ENCODE results near the gene NFS1.
"Not testable (repeated sequence)": the region's sequence is repeated elsewhere in the genome, so short reads cannot be mapped to it uniquely, and the experiment has no call there.

The NFS1 gene

DNA sequence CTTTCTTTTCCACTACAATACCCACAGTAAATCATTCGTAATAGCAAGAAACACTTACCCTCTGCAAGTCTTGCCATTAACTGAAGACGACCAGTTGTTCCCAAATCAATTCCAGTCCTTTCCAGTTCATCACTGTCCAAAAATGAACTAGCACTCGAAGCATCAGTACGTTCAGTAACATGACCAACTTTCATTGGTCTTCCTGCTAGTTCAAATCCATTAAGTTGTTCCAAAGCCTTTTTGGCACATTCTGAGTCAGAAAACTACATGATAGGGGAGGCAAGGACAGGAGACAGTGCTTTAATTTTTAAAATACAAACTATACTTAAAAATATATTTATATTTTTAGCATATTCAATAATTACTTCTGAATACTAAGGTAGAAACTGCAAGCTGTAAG lies 15.0 kb upstream of the NFS1 start:
- H3K4me1 ChIP-seq (ENCODE audit: control insufficient read depth in 1 of 2, insufficient read depth in 1 of 2, low read depth in 1 of 2, low read length in 1 of 2) = no peaks in the 10 kb centered on the region
- no peaks in the 10 kb centered on the region for H3K27me3 ChIP-seq
- peaks cover 4% of the 10 kb centered on the region for H3K9me3 ChIP-seq
- H3K36me3 ChIP-seq = peaks cover 100% of the 10 kb centered on the region
- H3K27ac ChIP-seq = no peak overlapping the region
- no peak for TF ChIP-seq CTCF (IDR thresholded peaks at IDR 0.05)
- no peak overlapping the region for H3K4me3 ChIP-seq (ENCODE audit: low read depth in 1 of 2, low read length in 1 of 2)

- H3K4me3 ChIP-seq (ENCODE audit: low read depth in 1 of 2, low read length in 1 of 2); H3K27ac ChIP-seq; H3K27me3 ChIP-seq; H3K9me3 ChIP-seq; H3K4me1 ChIP-seq (ENCODE audit: control insufficient read depth in 1 of 2, insufficient read depth in 1 of 2, low read depth in 1 of 2, low read length in 1 of 2): not testable (repeated sequence)
- peaks cover 98% of the 10 kb centered on the region for H3K36me3 ChIP-seq
These were observed 14.0 kb upstream of the NFS1 start for GRCh38 chr20:35713120-35713519.

DNA sequence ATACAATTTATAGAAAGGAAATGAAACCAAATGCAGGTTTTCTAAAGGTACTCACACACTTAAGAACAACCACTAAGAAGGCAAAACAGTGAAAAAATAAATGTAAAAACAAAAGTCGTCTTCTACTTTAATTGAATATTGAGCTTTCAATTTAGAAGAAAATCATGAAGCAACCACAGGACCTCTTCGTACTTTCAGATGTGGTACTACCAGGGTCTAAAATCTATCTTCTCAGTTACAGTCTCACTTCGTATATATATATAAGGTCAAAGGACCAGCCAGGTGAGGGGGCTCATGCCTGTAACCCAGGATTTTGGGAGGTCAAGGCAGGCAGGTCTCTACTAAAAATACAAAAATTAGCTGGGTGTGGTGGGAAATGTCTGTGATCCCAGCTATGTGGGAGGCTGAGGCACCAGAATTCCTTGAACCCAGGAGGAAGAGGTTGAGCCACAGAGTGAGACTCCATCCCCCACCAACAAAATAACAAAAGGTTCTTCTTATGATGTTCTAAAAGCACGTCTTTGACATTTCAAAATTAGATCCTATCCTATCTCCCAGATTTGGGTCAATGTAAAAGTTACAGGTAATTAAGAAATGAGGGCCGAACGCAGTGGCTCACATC lies 12.5 kb upstream of the NFS1 start:
- H3K9me3 ChIP-seq = peaks cover 4% of the 10 kb centered on the region
- no peaks in the 10 kb centered on the region for H3K27me3 ChIP-seq
- no peaks in the 10 kb centered on the region for H3K4me1 ChIP-seq (ENCODE audit: control insufficient read depth in 1 of 2, insufficient read depth in 1 of 2, low read depth in 1 of 2, low read length in 1 of 2)
- no peak for TF ChIP-seq CTCF (IDR thresholded peaks at IDR 0.05)
- no peak overlapping the region for H3K4me3 ChIP-seq (ENCODE audit: low read depth in 1 of 2, low read length in 1 of 2)
- peaks cover 98% of the 10 kb centered on the region for H3K36me3 ChIP-seq
- no peak overlapping the region for H3K27ac ChIP-seq

GRCh38 chr20:35710884-35711587 lies 11.9 kb upstream of the NFS1 start:
- H3K27me3 ChIP-seq = no peaks in the 10 kb centered on the region
- H3K27ac ChIP-seq = no peak overlapping the region
- H3K4me1 ChIP-seq (ENCODE audit: control insufficient read depth in 1 of 2, insufficient read depth in 1 of 2, low read depth in 1 of 2, low read length in 1 of 2) = no peaks in the 10 kb centered on the region
- H3K4me3 ChIP-seq (ENCODE audit: low read depth in 1 of 2, low read length in 1 of 2) = no peak overlapping the region
- H3K9me3 ChIP-seq = peaks cover 4% of the 10 kb centered on the region
- TF ChIP-seq CTCF (IDR thresholded peaks at IDR 0.05) = no peak
- H3K36me3 ChIP-seq = peaks cover 98% of the 10 kb centered on the region

- no peaks in the 10 kb centered on the region for H3K27me3 ChIP-seq
- no peaks in the 10 kb centered on the region for H3K4me1 ChIP-seq (ENCODE audit: control insufficient read depth in 1 of 2, insufficient read depth in 1 of 2, low read depth in 1 of 2, low read length in 1 of 2)
- peaks cover 98% of the 10 kb centered on the region for H3K36me3 ChIP-seq
These were observed 10.9 kb upstream of the NFS1 start for GRCh38 chr20:35710039-35710438.

More at GRCh38 chr20:35710039-35710438, 10.9 kb upstream of the NFS1 start:
- no peak overlapping the region for H3K27ac ChIP-seq
- no peaks in the 10 kb centered on the region for H3K9me3 ChIP-seq
- no peak for TF ChIP-seq CTCF (IDR thresholded peaks at IDR 0.05)
- H3K4me3 ChIP-seq (ENCODE audit: low read depth in 1 of 2, low read length in 1 of 2) = no peak overlapping the region

Measured in neutrophil (primary cell).